ENCODE results near the gene GALNT7. TPM values are rescaled to one million over a fixed set of nuclear protein-coding genes. Genes with fewer than 3 reads are reported as not detected.

Gene GALNT7
- total RNA-seq, 1 donor from 2014 or later, result 26.0 TPM

- no peak for TF ChIP-seq CTCF (IDR thresholded peaks at IDR 0.05)
- DNase-seq (ENCODE audit: low spot score), result no peak
- H3K4me1 Mint-ChIP-seq (ENCODE audit: low read depth), result no peaks in the 10 kb centered on the region
- no peaks in the 10 kb centered on the region for H3K36me3 Mint-ChIP-seq (ENCODE audit: low read depth)
- no peak overlapping the region for H3K27ac Mint-ChIP-seq (ENCODE audit: unreplicated experiment)
- H3K4me3 Mint-ChIP-seq (ENCODE audit: unreplicated experiment), result no peak overlapping the region
- no peaks in the 10 kb centered on the region for H3K27me3 Mint-ChIP-seq (ENCODE audit: low read depth)
- H3K9me3 Mint-ChIP-seq (ENCODE audit: low read depth), result no peaks in the 10 kb centered on the region
Measured at GRCh38 chr4:173258866-173259265, 90.3 kb downstream of the GALNT7 start.

- TF ChIP-seq CTCF (IDR thresholded peaks at IDR 0.05), result peak; percentile 48
- Mint-ChIP-seq H3K36me3 (ENCODE audit: low read depth) (no peaks in the 10 kb centered on the region), H3K9me3 (ENCODE audit: low read depth) (no peaks in the 10 kb centered on the region), H3K4me3 (ENCODE audit: unreplicated experiment) (no peak overlapping the region), H3K27ac (ENCODE audit: unreplicated experiment) (no peak overlapping the region), H3K27me3 (ENCODE audit: low read depth) (no peaks in the 10 kb centered on the region), H3K4me1 (ENCODE audit: low read depth) (peaks cover 4% of the 10 kb centered on the region)
- DNase-seq (ENCODE audit: low spot score), result no peak
Measured at GRCh38 chr4:173259310-173259709, 90.7 kb downstream of the GALNT7 start.

DNA sequence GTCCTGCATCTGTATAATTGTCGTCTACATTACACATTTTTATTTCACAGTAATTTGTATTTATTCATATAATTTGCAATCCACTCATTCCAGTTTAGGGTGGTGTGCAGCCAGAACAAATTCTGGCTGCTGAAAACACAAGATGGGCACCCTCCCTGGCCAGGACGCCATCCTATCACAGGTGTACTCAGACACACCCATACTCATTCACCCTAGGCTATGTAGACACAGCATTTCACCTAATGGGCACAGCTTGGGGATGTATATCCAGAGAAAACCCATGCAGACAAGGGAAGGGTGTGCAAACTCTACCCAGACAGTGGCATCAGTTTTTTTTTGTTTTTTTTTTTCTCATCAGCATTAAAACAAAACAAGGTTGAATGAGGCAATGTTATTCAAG is 92.4 kb downstream of the GALNT7 start:
- Mint-ChIP-seq H3K4me3 (ENCODE audit: unreplicated experiment) (no peak overlapping the region), H3K4me1 (ENCODE audit: low read depth) (peaks cover 13% of the 10 kb centered on the region), H3K9me3 (ENCODE audit: low read depth) (no peaks in the 10 kb centered on the region), H3K27ac (ENCODE audit: unreplicated experiment) (no peak overlapping the region), H3K36me3 (ENCODE audit: low read depth) (no peaks in the 10 kb centered on the region), H3K27me3 (ENCODE audit: low read depth) (no peaks in the 10 kb centered on the region)
- TF ChIP-seq CTCF (IDR thresholded peaks at IDR 0.05), result no peak
- no peak for DNase-seq (ENCODE audit: low spot score)

DNA sequence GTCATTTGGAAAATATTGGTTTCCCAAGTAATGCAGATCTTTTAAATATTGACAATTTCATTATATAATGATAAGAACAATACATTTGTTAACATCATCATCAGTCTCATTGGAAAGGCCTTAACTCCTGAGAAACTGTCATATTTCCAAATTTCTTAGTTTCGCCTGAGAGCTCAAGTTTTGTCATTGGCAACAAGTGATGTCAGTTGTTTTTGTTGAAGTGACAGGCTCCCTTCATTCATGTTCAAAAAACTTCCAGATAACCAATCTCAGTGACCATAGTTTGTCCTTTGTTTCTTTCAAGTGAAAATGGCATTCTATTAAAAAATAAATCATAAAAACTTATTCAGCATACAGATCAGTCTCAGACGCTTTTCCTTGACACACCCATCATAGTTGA is 93.8 kb downstream of the GALNT7 start:
- DNase-seq (ENCODE audit: low spot score), result no peak
- no peak for TF ChIP-seq CTCF (IDR thresholded peaks at IDR 0.05)
- peaks cover 13% of the 10 kb centered on the region for H3K4me1 Mint-ChIP-seq (ENCODE audit: low read depth)
- H3K4me3 Mint-ChIP-seq (ENCODE audit: unreplicated experiment), result no peak overlapping the region
- H3K27me3 Mint-ChIP-seq (ENCODE audit: low read depth), result no peaks in the 10 kb centered on the region
- no peak overlapping the region for H3K27ac Mint-ChIP-seq (ENCODE audit: unreplicated experiment)
- no peaks in the 10 kb centered on the region for H3K36me3 Mint-ChIP-seq (ENCODE audit: low read depth)
- no peaks in the 10 kb centered on the region for H3K9me3 Mint-ChIP-seq (ENCODE audit: low read depth)

DNA sequence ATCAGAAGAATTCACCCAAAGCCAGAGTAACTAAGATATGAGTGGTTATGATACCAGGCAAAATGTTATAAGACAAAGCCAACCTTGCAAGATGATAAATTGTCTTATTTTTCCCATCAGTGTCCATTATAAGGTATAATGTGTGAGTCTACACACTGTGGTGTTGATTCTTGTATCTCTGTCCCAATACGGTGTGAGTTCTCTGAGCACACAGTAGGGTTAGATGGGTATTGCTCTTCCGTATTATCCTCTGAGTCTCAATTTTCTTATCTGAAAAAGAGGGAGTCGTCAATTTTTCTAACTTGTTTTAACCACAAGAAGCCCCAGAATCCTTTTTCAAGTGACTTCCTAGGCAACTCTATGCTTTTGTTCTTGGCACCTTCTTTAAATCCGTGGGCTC is 95.6 kb downstream of the GALNT7 start:
- no peak for TF ChIP-seq CTCF (IDR thresholded peaks at IDR 0.05)

More for the DNA sequence above, 95.6 kb downstream of the GALNT7 start:
- H3K4me3 Mint-ChIP-seq (ENCODE audit: unreplicated experiment), result no peak overlapping the region
- H3K4me1 Mint-ChIP-seq (ENCODE audit: low read depth), result peaks cover 13% of the 10 kb centered on the region
- H3K27me3 Mint-ChIP-seq (ENCODE audit: low read depth), result no peaks in the 10 kb centered on the region
- DNase-seq (ENCODE audit: low spot score), result no peak
- H3K36me3 Mint-ChIP-seq (ENCODE audit: low read depth), result no peaks in the 10 kb centered on the region
- no peak overlapping the region for H3K27ac Mint-ChIP-seq (ENCODE audit: unreplicated experiment)
- H3K9me3 Mint-ChIP-seq (ENCODE audit: low read depth), result no peaks in the 10 kb centered on the region
